ENCODE measurements around the gene BRSK1. TPM values are rescaled to one million over a fixed set of nuclear protein-coding genes. Genes with fewer than 3 reads are reported as not detected.

BRSK1 gene
- total and polyA plus RNA-seq, 2 of the 8 experiments (the other 6 are each of a cell fraction or from before 2014, with no cell fraction given) = 27.6 to 32.7 TPM

- Histone ChIP-seq H3K18ac (ENCODE audit: extremely low read depth, low read length) (peak within 1 kb of the TSS; percentile 78), H3K14ac (ENCODE audit: insufficient read length) (no peak within 1 kb of the TSS), H4K91ac (replicated peaks; ENCODE audit: insufficient read length, low read length) (peak within 1 kb of the TSS; percentile 84), H2BK120ac (replicated peaks; ENCODE audit: low read depth, low read length) (no peak within 1 kb of the TSS), H2AFZ (ENCODE audit: low read length) (peak within 1 kb of the TSS; percentile 67; the same call in 1 of the 2 replicates), H3K23ac (ENCODE audit: insufficient read length) (no peak within 1 kb of the TSS), H2BK20ac (ENCODE audit: low read length) (no peak within 1 kb of the TSS), H3K9me3 (ENCODE audit: insufficient read depth in 2 of 2, low read depth in 1 of 2, low read length in 1 of 2) (no peaks in the 10 kb centered on the region; a peak in 1 of 4 replicates), H3K4me2 (ENCODE audit: insufficient read depth in 1 of 2, low read depth in 2 of 2, low read length in 2 of 2) (peak within 1 kb of the TSS; percentile 78 to 84), H2BK12ac (ENCODE audit: low read depth, low read length) (peak within 1 kb of the TSS; percentile 17; the same call in 1 of the 2 replicates), H3K23me2 (ENCODE audit: low read depth, low read length) (peaks cover 13% of the 10 kb centered on the region; the same call in 1 of the 2 replicates), H4K20me1 (replicated peaks in 1 of 2; ENCODE audit: control insufficient read depth in 1 of 2, insufficient read depth in 2 of 2, low read length in 2 of 2) (peaks cover 26 to 27% of the 10 kb centered on the region in 2 experiments), H3K36me3 (ENCODE audit: control insufficient read depth in 2 of 4, insufficient read depth in 4 of 4, low read length in 3 of 4) (no peaks in the 10 kb centered on the region), H4K5ac (ENCODE audit: insufficient read length, low read depth, low read length) (peak within 1 kb of the TSS; percentile 78), H2BK15ac (ENCODE audit: low read length) (no peak within 1 kb of the TSS), H3K56ac (replicated peaks; ENCODE audit: insufficient read length, low read depth, low read length) (peak within 1 kb of the TSS; percentile 80), H3K9ac (replicated peaks in 1 of 4; ENCODE audit: extremely low read depth in 1 of 4, low read depth in 3 of 4, low read length in 3 of 4) (peak within 1 kb of the TSS; percentile 67 to 89 (median 80)), H2BK5ac (ENCODE audit: low read depth, low read length) (peak within 1 kb of the TSS; percentile 75; the same call in 1 of the 2 replicates), H3K79me2 (ENCODE audit: control insufficient read depth in 1 of 2, insufficient read depth in 2 of 2, low read length in 2 of 2) (peaks cover 9 to 46% of the 10 kb centered on the region in 2 experiments), H4K8ac (ENCODE audit: extremely low read depth, insufficient read depth, low read length) (peak within 1 kb of the TSS; percentile 58), H3K4me1 (replicated peaks in 1 of 4; ENCODE audit: control insufficient read depth in 3 of 4, insufficient read depth in 4 of 4, low read length in 3 of 4) (peaks cover under 1 to 19% (median 15%) of the 10 kb centered on the region in 4 experiments; a peak in 6 of 7 replicates), H3K27ac (ENCODE audit: low read depth, low read length) (peak within 1 kb of the TSS; percentile 65; the same call in 1 of the 2 replicates), H3K4ac (replicated peaks; ENCODE audit: insufficient read length, low read depth, low read length) (no peak within 1 kb of the TSS), H3K4me3 (ENCODE audit: extremely low read depth in 1 of 4, insufficient read depth in 2 of 4, low read depth in 3 of 4, low read length in 4 of 4) (peak within 1 kb of the TSS; percentile 79 to 89 (median 82)), H3K79me1 (ENCODE audit: low read depth, low read length) (peaks cover 19% of the 10 kb centered on the region), H2AK5ac (ENCODE audit: low read depth, low read length) (no peak within 1 kb of the TSS), H3K27me3 (replicated peaks in 1 of 4; ENCODE audit: control insufficient read depth in 3 of 4, extremely low read depth in 1 of 4, insufficient read depth in 3 of 4, low read length in 3 of 4) (no peaks in the 10 kb centered on the region)
- ChIA-PET POLR2A (ENCODE audit: partially characterized antibody) (interaction anchor here (0.6 to 4.4 kb wide), 29 partner anchors 11 to 1086 kb away, joined by 3 to 28 read pairs (median 3); partner anchors contain the start of genes BRSK1, EPN1, HSPBP1 and KMT5C), CTCF (ENCODE audit: partially characterized antibody) (interaction anchor here (0.7 to 2.3 kb wide), 11 partner anchors 11 to 375 kb away, joined by 3 to 8 read pairs (median 4); no protein-coding TSS in a partner anchor)
- 1% methylated on average over 50 of the region's 76 CpGs; no CpG with 5 or more reads in 1 of the 2 experiments for WGBS, 2 experiments (ENCODE audit: extremely low coverage in 1 of 2, insufficient coverage in 1 of 2, insufficient read length in 1 of 2, insufficient replicate concordance in 2 of 2, low coverage in 1 of 2, low lambda C conversion rate in 2 of 2, missing lambda C conversion rate in 1 of 2)
- DNase-seq (ENCODE audit: low read depth in 1 of 2, low spot score in 2 of 2) = peak; percentile 83 to 99
- no peak for FAIRE-seq
- no peak for TF ChIP-seq NANOG (IDR thresholded peaks at IDR 0.05; ENCODE audit: insufficient read depth, low read depth, low read length, poor library complexity, severe bottlenecking)
- TF ChIP-seq BRCA1 (IDR thresholded peaks at IDR 0.05; ENCODE audit: low read depth, low read length) = 0 out of 2 replicates have a peak, but pooled peaks have one; percentile 19
- TF ChIP-seq, protein P1, sequence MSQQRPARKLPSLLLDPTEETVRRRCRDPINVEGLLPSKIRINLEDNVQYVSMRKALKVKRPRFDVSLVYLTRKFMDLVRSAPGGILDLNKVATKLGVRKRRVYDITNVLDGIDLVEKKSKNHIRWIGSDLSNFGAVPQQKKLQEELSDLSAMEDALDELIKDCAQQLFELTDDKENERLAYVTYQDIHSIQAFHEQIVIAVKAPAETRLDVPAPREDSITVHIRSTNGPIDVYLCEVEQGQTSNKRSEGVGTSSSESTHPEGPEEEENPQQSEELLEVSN (IDR thresholded peaks at IDR 0.05) = peak; percentile 37; the same call in 1 of the 2 replicates
- TF ChIP-seq HDAC2 (IDR thresholded peaks at IDR 0.05; ENCODE audit: borderline replicate concordance in 1 of 2, low read depth in 2 of 2, low read length in 2 of 2) = peak; percentile 24 to 50; a peak in 1 of 4 replicates
- TF ChIP-seq, protein P2, sequence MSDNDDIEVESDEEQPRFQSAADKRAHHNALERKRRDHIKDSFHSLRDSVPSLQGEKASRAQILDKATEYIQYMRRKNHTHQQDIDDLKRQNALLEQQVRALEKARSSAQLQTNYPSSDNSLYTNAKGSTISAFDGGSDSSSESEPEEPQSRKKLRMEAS (IDR thresholded peaks at IDR 0.05) = peak; percentile 61
- no peak for TF ChIP-seq BCL11A (IDR thresholded peaks at IDR 0.05; ENCODE audit: low read depth in 2 of 2, low read length in 2 of 2)
- TF ChIP-seq, protein P3, sequence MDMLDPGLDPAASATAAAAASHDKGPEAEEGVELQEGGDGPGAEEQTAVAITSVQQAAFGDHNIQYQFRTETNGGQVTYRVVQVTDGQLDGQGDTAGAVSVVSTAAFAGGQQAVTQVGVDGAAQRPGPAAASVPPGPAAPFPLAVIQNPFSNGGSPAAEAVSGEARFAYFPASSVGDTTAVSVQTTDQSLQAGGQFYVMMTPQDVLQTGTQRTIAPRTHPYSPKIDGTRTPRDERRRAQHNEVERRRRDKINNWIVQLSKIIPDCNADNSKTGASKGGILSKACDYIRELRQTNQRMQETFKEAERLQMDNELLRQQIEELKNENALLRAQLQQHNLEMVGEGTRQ (IDR thresholded peaks at IDR 0.05; ENCODE audit: low read length) = no peak
- peak; percentile 71; the same call in 1 of the 2 replicates for TF ChIP-seq YY1 (IDR thresholded peaks at IDR 0.05; ENCODE audit: low read depth, low read length)
Measured at GRCh38 chr19:55258828-55259539, 24.8 kb upstream of the BRSK1 start, which contains the start of gene PPP6R1. Gene PPP6R1, minus strand, starts transcription at chr19:55259017. Its CDS starts 11,914 bp downstream, at chr19:55247103.
